ENCODE results near the gene DCAF17.
"Not testable (repeated sequence)": the region's sequence is repeated elsewhere in the genome, so short reads cannot be mapped to it uniquely, and the experiment has no call there.

DCAF17 gene

DNA sequence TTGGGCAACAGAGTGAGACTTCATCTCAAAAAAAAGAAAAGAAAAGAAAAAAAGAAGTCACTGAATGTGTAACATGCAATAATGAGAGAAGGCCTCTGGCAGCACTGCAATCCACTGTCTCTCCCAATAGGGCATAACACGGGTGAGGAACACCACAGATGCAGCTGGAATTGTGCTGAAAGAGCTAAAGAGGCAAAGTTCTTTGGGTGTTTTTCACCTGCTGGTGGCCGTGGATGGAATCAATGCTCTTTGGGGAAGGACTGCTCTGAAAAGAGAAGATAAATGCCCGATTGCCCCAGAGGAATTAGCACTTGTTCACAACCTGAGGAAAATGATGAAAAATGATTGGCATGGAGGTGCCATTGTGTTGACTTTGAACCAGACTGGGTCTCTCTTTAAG is 57.3 kb downstream of the DCAF17 start:
- no peak for FAIRE-seq
- DNase-seq (ENCODE audit: insufficient read length, low spot score): no peak
- TF ChIP-seq, protein P1, sequence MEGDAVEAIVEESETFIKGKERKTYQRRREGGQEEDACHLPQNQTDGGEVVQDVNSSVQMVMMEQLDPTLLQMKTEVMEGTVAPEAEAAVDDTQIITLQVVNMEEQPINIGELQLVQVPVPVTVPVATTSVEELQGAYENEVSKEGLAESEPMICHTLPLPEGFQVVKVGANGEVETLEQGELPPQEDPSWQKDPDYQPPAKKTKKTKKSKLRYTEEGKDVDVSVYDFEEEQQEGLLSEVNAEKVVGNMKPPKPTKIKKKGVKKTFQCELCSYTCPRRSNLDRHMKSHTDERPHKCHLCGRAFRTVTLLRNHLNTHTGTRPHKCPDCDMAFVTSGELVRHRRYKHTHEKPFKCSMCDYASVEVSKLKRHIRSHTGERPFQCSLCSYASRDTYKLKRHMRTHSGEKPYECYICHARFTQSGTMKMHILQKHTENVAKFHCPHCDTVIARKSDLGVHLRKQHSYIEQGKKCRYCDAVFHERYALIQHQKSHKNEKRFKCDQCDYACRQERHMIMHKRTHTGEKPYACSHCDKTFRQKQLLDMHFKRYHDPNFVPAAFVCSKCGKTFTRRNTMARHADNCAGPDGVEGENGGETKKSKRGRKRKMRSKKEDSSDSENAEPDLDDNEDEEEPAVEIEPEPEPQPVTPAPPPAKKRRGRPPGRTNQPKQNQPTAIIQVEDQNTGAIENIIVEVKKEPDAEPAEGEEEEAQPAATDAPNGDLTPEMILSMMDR (IDR thresholded peaks at IDR 0.05; ENCODE audit: insufficient read depth, missing control alignments): no peak

DNA sequence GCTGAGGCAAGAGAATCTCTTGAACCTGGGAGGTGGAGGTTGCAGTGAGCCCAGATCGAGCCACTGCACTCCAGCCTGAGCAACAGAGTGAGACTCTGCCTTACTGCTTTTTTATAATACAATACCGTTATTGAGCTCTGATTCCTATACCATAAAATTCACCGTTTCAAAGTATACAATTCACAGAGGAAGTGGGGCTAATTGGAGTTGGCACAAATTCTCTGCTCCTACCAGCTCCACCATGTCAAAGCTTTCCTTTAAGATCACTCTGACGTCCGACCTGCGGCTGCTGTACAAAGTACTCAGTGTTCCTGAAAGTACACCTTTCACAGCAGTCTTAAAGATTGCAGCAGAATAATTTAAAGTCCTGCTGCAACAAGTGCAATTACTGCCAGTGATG is 58.6 kb downstream of the DCAF17 start:
- DNase-seq (ENCODE audit: insufficient read length, low spot score) (no peak), FAIRE-seq (no peak)
- TF ChIP-seq, protein P1 (IDR thresholded peaks at IDR 0.05; ENCODE audit: insufficient read depth, missing control alignments): no peak

DNA sequence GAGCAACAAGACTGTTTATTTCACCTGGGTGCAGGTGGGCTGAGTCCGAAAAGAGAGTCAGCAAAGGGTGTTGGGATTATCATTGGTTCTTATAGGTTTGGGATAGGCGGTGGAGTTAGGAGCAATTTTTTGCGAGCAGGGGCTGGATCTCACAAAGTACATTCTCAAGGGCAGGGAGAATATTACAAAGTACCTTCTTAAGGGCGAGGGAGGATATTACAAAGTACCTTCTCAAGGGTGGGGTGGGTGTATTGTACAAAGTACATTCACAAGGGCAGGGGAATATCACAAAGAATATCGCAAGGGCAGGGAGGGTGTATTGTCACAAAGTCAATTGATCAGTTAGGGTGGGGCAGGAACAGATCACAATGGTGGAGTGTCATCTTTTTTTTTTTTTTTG is 63.6 kb downstream of the DCAF17 start:
- not testable (repeated sequence) for DNase-seq (ENCODE audit: insufficient read length, low spot score); FAIRE-seq

DNA sequence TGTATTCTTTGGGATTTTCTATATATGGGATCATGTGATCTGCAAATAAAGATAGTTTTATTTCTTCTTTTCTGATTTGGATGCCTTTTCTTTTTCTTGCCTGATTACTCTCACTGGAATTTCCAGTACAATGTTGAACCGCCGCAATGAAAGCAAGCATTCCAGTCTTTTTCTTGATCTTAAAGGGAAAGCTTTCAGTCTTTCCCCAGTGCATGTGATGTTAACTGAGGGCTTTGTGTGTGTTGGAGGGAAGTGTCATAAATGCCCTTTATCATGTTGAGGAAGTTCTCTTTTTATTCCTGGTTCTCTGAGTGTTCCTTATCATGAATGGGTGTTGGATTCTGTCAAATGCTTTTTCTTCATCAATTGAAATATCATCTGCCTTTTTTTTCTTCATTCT is 71.3 kb downstream of the DCAF17 start:
- FAIRE-seq (no peak), DNase-seq (ENCODE audit: insufficient read length, low spot score) (no peak)
- TF ChIP-seq, protein P1 (IDR thresholded peaks at IDR 0.05; ENCODE audit: insufficient read depth, missing control alignments): no peak

DNA sequence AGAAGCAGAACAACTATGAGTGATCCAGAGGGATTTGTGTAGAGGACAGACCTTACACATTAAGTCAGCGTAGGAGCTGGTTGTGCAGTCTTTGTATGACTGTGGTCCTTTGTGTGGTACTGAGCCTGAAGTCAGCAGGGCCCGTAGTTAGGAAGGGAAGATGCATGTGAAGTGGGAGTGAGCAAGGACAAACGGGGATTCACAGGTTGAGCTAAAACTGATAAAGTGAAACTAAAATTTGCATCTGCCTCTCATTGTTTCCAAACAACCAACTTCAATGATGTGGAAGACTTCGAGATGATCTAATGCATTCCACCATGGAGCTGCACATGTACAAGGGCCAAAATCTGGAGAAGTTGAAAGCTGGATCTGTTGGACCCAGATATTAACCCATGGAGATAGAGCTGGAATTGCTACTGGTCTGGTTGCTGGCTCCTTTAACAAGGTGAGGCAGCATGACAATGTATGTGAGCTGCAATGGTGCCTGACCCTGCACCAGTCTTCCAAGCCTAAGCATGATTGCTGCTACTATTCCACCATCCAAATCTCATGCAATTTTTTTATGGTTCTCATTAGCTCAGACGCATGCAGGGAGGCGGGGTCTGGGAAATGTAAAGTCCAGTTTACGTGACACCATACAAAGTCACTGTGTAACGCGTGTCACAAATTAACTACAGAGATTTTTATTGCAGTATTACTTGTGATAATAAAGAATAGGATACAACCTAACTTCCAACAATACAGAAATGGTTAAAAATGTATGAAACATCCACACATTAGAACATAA is 76.1 kb downstream of the DCAF17 start:
- FAIRE-seq (no peak), DNase-seq (ENCODE audit: insufficient read length, low spot score) (no peak)
- TF ChIP-seq, protein P1 (IDR thresholded peaks at IDR 0.05; ENCODE audit: insufficient read depth, missing control alignments): no peak

DNA sequence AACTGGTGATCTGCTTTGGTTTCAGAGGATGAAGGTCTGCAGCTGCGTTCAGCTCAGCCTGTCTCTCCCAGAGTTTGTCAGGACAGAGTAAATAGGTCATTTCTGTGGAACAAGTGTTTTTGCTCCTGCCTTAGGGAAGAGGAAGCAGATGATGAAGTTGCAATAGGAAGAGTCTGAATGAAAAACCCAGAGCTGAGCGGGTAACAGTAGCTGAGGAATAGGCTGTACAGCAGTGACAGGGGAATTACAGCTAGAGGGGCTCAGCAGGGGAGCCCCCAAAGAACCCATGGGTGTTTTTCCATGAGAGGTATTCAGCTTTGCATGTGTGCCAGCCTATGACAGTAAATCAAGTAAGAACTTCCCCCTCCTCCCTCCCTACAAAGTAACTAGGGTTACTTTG is 78.0 kb downstream of the DCAF17 start:
- no peak for DNase-seq (ENCODE audit: insufficient read length, low spot score)
- FAIRE-seq: no peak
- TF ChIP-seq, protein P1 (IDR thresholded peaks at IDR 0.05; ENCODE audit: insufficient read depth, missing control alignments): no peak

DNA sequence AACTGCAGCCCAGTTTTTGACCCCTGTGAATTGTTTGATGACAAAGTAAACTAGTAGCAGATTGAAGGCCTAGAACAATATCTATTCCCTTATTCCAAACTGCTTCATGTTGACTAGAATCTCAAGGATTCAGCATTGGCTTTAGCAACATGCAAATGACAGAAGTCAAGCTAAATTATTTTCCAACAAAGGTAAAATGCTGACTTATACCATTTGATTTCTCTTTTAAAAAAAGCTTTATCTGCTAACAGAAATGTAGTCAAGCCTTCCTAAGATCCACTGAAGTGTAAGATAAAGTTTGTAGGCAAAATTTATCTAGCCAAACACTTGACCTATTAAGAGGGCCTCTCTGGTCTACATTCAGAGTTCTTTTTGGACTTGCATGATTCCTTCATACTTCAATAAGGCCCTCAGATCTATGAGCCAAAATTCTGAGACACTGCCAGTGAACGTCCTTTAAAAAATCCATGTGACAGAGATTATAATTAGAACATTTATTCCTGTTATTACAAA is 78.7 kb downstream of the DCAF17 start:
- DNase-seq (ENCODE audit: insufficient read length, low spot score): no peak
- no peak for FAIRE-seq
- TF ChIP-seq, protein P1 (IDR thresholded peaks at IDR 0.05; ENCODE audit: insufficient read depth, missing control alignments): no peak

Data from D721Med (cell line).